ENCODE data around the gene LYPD5.
"Not testable (repeated sequence)": the region's sequence is repeated elsewhere in the genome, so short reads cannot be mapped to it uniquely, and the experiment has no call there.

Gene LYPD5

GRCh38 chr19:43802216-43802951 lies at the start of gene LYPD5:
Gene LYPD5, minus strand, starts transcription at chr19:43802447. Its CDS starts 67 bp downstream, at chr19:43802380.
- DNase-seq = no peak

- DNase-seq = no peak
Observed at GRCh38 chr19:43848821-43849220, 46.6 kb upstream of the LYPD5 start.

GRCh38 chr19:43847884-43848283 lies 45.6 kb upstream of the LYPD5 start:
- DNase-seq = no peak

- DNase-seq = no peak
Observed at GRCh38 chr19:43847246-43847645, 45.0 kb upstream of the LYPD5 start.

GRCh38 chr19:43842007-43842406 lies 39.8 kb upstream of the LYPD5 start:
- no peak for DNase-seq

- no peak for DNase-seq
Observed at GRCh38 chr19:43839139-43839538, 36.9 kb upstream of the LYPD5 start.

GRCh38 chr19:43826787-43827754 lies 24.8 kb upstream of the LYPD5 start, which contains the start of gene ZNF283:
Gene ZNF283, plus strand, starts transcription at chr19:43827321. Its CDS starts 6,184 bp downstream, at chr19:43833505.
- DNase-seq = peak; percentile 88

GRCh38 chr19:43824572-43824971 lies 22.3 kb upstream of the LYPD5 start:
- DNase-seq = not testable (repeated sequence)

- not testable (repeated sequence) for DNase-seq
Observed at GRCh38 chr19:43823856-43824255, 21.6 kb upstream of the LYPD5 start.

- no peak for DNase-seq
Observed at GRCh38 chr19:43820884-43821215, 18.6 kb upstream of the LYPD5 start.

GRCh38 chr19:43820098-43820883 lies 18.0 kb upstream of the LYPD5 start:
- peak; percentile 37 for DNase-seq

GRCh38 chr19:43818500-43818899 lies 16.3 kb upstream of the LYPD5 start:
- no peak for DNase-seq

GRCh38 chr19:43817454-43817853 lies 15.2 kb upstream of the LYPD5 start:
- DNase-seq = not testable (repeated sequence)

GRCh38 chr19:43814663-43815352 lies 12.6 kb upstream of the LYPD5 start:
- DNase-seq = no peak

- DNase-seq = no peak
Observed at GRCh38 chr19:43812688-43813087, 10.4 kb upstream of the LYPD5 start.

- no peak for DNase-seq
Observed at GRCh38 chr19:43812259-43812658, 10.0 kb upstream of the LYPD5 start.

GRCh38 chr19:43811837-43812236 lies 9.6 kb upstream of the LYPD5 start:
- DNase-seq = no peak

GRCh38 chr19:43809762-43810696 lies 7.8 kb upstream of the LYPD5 start:
- no peak for DNase-seq

GRCh38 chr19:43807651-43808050 lies 5.4 kb upstream of the LYPD5 start:
- no peak for DNase-seq

GRCh38 chr19:43806848-43807247 lies 4.6 kb upstream of the LYPD5 start:
- no peak for DNase-seq

- not testable (repeated sequence) for DNase-seq
Observed at GRCh38 chr19:43806401-43806800, 4.2 kb upstream of the LYPD5 start.
